GM12875 (cell line): ENCODE data around the gene RAB15.

Experiments used
- H3K4me3 ChIP-seq: one replicate; pipeline ENCODE4 v1.5.1; 2011; ENCODE audit warnings: low read depth, low read length, control low read depth
- CTCF ChIP-seq: IDR thresholded peaks from 2 replicates; pipeline ENCODE4 v1.5.1; 2011; ENCODE audit warnings: low read depth, mild to moderate bottlenecking, control low read depth, inconsistent platforms, low read length, moderate library complexity, borderline replicate concordance; ENCODE audit not compliant: insufficient read depth

RAB15 gene

GRCh38 chr14:65000898-65001591 is 28.9 kb upstream of the RAB15 start:
- no peak overlapping the region for H3K4me3 ChIP-seq
- TF ChIP-seq CTCF: no peak

- no peak overlapping the region for H3K4me3 ChIP-seq
- TF ChIP-seq CTCF: no peak
Observed at GRCh38 chr14:64998455-64998931, 26.4 kb upstream of the RAB15 start.

GRCh38 chr14:64997108-64997794 is 25.1 kb upstream of the RAB15 start:
- H3K4me3 ChIP-seq: no peak overlapping the region
- TF ChIP-seq CTCF: no peak

GRCh38 chr14:64995291-64995690 is 23.2 kb upstream of the RAB15 start:
- no peak for TF ChIP-seq CTCF

GRCh38 chr14:64994540-64994939 is 22.4 kb upstream of the RAB15 start:
- H3K4me3 ChIP-seq: no peak overlapping the region
- no peak for TF ChIP-seq CTCF

More at GRCh38 chr14:64995291-64995690, 23.2 kb upstream of the RAB15 start:
- no peak overlapping the region for H3K4me3 ChIP-seq

GRCh38 chr14:64993266-64993930 is 21.3 kb upstream of the RAB15 start:
- no peak for TF ChIP-seq CTCF
- no peak overlapping the region for H3K4me3 ChIP-seq

GRCh38 chr14:64992328-64992885 is 20.3 kb upstream of the RAB15 start:
- H3K4me3 ChIP-seq: no peak overlapping the region
- no peak for TF ChIP-seq CTCF
